NCI-H1417 (cell line): ENCODE results near the gene ZNF22.

ENCODE experiments used
- DNase-seq, 3 experiments: peaks; one replicate each; lab custom pipeline; 2025; lab: John Stamatoyannopoulos, UW

Gene ZNF22

DNA sequence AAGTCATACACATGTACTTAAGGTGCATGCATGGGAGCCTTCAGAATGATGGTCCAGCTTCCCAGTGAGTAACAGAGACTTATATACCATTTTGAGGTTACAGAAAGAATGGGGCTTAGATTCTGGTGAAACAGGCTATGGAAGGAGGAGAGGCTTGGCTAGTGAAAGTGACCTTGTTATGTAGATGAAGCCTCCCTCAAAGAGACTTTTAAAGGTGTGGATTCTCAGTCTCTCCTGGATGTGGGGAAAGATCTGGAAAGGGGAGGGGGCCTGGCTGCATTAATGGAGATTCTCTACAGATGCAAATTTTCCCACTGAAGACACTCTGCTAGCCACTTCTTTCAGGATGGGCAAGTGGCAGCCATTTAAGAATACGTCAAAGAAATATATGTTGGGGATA, 35.6 kb upstream of the ZNF22 start:
- no peak for DNase-seq

DNA sequence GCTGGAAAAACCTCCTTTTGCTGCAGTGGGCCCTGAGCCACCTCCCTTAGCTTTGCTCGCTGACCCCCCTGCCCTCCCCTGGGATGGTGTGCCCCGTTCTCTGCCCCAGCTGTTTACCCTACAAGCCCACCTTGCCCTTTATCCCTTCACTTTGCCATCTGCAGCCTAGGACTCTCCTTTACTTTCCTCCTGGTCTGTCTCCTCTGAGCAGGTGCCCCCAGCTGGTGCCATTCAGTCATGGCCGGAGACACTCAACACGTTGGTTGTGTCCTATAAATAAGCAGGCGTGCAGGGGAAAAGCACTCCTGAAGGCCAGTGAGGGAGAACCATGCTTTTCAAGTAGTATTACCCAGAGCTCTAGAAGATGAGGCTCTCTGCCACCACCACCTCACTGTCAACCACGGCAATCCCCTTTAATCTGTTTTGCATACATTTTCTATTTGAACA, 35.0 kb upstream of the ZNF22 start:
- peak in 1 of 3 experiments; percentile 66 for DNase-seq

DNA sequence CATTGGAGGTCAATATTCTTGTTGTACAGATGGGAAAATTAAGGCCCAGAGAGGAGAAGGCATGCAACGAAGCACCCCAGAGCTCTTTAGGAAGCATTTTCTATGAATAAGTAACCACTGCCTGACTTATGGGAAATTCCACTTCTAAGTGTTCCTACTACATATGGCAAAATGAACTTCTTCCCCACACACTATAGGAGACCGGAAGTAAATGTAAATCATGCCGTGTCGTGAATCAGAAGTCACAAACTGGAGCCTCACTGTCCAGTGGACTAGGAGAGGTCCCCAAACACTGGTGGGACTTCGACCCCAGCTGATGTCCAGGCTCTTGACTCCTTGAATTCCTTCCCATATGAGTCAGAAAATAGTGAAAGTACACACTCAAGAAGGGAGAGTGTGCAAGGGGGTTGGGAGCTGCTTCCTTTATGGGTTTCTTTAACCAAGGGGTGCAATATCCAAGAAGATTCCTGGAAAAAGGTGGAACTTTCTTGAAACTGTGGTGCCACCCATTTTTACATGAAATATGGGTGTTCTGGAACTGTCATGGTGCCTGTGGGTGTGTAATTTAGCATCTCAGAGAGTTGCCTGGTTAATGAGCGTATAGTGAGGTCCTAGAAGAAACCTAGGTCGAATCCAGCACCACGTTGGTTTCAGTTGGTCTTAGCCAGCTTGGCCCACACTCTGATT, 34.5 kb upstream of the ZNF22 start:
- DNase-seq: no peak

DNA sequence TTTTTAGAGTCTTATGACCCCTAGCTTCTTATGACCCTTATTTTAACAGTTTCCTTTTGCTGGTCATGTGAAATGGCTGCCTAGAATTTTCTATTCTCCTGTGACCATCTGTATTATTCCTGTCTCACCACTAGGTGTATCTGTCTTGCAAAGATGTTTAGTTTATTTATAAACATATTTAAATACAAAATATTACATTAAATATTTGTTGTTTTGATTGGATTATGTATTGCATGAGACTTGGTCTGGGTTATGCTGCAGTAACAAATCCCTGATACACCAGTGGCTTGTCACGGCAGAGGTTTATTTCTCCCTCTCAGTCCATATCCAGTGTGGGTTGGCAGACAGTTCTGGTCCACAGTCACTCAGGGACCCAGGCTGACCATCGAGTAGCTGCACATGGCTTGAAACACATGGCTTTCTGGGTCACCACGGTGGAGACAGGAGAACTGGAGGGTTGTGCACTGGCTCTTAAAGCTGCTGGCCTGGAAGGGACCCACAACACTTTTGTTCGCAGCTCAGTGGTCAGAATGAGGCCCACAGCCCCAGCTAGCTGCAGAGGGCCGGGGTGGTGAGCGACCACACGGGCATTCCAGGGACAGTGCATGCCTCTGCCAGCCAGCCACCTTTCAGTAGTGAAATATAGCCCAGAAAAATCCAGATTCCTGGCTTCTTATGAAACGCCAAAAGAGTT, 33.8 kb upstream of the ZNF22 start:
- no peak for DNase-seq

DNA sequence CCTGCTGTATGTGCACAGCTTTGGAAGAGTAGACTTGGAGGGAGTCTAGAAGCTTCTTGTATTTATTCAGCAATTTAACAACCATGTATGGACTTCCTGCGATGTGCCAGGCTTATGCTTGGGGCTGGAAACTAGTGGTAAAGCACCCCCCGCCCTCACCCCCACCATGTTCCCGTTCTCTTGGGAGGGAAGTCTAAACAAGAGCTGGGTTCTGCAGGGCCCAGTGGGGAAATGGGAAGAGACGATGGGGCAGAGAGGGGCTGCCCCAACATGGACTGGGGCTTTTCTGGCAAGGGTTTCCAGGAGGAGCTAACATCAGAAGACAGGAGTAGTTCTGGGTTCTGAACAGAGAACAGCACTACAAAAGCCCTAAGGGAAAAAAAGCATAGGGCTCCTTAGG, 33.1 kb upstream of the ZNF22 start:
- no peak for DNase-seq

DNA sequence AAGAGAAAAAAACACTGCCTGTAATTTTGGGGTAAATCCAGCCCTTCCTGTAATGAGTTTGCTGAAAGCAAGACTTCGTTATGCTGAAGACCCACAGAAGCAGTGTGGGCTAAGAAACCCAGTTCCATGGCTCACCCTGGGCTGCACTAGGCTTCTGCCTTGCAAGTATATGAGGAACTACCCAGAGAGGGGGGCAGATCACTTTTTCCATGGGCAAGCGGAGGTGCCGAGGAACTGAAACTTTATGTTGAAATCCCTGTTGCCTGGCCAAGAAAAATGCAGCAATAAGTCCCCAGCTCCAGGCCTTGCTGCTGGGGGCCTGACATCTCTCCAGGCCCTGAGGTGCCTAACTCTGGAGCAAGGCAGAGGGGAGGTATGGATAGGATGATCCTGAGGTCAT, 32.6 kb upstream of the ZNF22 start:
- no peak for DNase-seq

DNA sequence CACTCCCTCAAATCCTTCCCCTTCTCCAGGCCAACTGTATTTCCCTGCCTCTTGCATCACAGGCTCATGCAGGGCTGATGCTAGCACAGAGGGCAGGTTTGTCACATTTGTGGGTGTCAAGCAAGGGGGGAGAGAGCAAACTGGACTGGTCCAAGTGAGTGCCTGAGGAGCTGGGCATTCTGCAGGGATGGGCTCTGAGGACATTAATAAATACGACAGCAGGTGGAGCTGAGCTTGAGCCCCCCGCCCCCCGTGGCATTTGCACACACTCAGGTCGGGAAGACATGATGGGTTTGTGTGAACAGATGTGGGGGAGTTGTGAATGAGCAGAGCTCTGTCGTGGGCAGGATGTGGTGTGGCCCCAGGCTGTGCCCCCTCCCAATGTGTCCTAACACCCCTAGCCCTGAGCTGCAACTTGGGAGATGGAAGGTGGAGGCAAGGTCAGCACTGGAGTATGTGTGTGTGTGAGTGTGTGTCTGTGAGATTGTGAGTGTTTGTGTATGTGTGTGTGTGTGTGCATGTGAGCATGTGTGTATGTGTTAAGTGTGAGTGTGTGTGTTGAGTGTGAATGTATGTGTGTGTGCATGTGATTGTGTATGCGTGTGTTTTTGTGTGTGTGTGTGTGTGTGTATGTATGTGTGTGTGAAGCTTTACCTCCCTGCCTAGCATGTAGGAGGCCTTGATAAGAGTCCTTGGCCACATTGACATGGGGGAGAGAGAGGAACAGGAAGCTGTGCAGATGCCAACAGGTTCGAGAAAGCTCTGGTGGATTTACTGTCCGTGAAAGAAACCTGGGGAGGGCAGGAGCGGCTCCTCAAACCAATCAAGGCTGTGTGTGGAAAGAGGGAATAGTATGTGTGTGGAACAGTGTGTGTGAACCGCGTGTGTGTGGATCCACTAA, 32.0 kb upstream of the ZNF22 start:
- DNase-seq: no peak

DNA sequence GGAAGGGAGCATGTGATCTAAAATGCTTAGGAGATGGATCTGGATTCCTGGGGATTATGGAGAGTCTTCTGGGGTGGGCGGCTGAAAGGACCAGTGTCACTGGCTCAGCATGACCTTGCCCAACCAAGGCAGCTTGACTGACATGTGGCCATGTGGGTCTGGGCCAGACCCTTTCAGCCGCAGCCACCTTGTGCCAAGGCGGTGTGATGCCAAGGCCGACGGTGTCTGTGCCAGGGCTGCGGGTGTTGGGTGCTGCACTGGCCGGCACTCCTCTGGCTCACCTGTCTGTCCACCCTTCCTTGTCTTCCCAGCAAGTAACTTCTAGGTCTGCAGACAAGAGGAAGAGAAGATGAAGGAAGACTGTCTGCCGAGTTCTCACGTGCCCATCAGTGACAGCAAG, 30.9 kb upstream of the ZNF22 start:
- no peak for DNase-seq

DNA sequence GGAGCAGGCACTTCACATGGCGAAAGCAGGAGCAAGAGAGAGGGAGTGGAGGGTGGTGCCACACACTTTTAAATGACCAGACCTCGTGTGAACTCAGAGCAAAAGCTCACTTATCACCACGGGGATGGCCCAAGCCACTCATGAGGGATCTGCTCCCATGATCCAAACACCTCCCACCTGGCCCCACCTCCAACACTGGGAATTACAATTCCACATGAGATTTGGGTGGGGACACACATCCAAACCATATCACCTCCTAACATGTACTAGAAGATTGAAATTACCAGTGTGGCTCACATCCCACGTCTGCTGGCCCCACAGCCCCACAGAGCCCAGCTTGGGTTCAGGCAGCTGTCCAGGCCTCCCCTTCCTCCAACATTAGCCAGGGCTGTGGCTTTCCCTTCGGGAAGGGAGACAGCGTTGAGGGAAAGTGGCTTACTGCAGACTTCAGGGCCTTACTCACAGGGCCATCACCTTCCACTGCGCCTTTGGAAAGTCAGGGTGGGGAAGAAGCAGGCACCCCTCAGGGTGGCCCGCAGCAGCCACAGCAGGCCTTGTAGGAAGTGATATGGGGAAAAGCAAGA, 29.8 kb upstream of the ZNF22 start:
- no peak for DNase-seq

DNA sequence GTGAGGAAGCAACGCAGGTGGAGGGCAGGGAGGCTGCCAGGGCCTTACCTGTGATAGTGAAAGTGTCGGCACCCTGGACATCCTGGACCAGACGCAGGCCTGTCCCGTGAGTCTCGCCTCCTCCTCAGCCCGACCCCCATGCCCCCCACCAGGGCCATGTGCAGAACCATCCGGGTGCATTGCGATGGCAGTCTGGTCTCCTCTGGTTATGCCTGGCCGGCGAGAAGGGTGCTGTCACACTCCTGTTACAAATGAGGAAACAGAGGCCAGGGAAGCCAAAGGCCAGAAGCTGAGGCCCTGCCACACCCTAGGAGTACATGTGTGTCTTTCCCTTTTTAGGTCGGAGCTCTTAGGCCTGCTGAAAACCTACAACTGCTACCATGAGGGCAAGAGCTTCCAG, 29.3 kb upstream of the ZNF22 start:
- DNase-seq: no peak

DNA sequence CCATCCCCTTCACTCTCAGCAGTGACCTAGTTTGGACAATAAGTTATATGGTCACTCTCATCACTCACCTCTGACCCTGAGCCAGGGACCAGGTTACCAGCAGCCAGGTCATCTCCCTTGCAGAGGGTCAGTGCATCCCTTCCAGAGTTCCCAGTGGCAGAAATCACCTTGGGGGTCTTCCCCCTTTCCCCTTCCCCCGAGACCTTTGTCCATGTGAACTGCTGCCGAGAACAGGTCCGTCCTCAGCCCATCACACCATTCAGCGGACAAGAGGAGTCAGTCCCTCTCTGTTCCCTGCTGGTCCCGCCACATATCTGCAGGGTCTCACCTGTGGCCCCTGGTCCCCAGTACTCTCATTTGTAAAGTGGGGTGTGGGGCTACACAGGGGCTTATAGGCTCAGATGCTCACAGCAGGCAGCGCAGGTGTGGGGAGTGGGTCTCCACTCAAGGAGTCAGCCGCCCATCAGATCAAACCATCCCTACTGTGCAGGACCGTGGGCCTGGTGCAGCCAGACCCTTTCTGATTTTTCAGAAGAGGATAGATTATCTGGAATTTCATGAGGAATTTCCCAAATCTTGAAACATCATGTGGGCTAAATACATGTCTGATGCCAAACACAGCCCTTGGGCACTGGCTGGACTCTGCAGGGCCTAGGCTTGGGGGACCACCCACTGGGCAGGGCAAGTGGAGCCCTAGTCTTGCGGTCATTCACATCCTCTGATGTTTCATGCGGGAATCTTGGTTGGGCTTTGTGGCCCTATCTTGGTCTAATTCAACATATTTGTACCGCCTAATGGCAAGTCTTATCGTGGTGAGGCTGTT, 28.6 kb upstream of the ZNF22 start:
- no peak for DNase-seq

DNA sequence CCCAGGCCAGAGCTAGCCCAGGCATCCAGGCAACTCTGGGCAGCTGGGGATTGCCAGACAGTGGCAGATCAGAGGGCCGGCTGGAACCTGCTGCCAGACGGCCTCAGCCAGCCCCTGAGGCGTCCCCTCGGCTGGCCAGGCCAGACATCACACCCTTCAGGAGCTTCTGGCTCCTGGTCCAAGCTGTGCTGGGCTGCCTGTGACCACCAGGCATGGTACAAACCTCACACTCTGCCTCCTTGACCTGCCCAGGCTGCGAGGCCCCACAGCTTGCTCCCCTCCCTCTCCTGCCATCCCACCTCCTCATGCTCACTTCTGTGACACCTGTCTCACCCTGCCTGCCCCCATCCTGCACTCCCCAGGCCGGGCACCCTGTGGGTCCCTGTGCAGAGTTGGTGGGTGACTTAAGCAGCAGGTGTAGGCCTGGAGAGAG, 27.8 kb upstream of the ZNF22 start:
- DNase-seq: no peak

DNA sequence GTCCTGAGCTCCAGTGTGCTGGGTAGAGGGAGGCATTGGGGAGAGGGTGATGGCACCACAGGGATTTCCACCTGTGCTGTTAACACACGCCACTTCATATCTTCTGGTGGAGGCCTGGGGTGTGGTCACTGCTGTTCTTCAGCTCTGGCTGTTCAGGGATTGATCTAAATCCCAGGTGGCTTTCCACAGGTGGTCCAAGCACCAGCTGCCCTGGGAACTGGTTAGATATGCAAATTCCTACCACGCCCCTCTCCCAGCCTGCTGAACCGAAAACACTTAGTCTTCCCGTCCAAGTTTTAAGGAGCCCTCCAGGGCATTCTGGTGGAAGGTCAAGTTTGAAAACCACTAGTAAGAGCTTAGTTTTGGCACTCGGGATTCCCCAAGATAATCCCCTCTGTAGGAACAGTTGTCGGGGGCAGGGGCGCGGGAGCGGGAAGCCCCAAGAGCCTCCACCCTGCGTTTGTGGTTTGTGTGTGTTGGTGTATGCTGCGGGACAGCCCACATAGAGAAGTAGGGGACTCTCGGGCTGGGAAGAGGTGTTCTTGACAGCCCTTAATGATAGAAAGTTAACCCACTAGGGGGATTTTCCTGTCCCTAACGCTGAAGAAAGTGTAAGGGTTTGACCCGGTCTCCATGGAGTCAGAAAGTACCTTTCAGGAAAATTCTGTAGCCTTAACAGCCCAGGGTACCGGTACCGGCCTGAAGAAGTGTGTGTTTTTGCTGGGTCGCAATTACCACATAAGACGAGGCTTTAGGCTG, 27.2 kb upstream of the ZNF22 start:
- peak in 2 of 3 experiments; percentile 14 to 56 for DNase-seq

DNA sequence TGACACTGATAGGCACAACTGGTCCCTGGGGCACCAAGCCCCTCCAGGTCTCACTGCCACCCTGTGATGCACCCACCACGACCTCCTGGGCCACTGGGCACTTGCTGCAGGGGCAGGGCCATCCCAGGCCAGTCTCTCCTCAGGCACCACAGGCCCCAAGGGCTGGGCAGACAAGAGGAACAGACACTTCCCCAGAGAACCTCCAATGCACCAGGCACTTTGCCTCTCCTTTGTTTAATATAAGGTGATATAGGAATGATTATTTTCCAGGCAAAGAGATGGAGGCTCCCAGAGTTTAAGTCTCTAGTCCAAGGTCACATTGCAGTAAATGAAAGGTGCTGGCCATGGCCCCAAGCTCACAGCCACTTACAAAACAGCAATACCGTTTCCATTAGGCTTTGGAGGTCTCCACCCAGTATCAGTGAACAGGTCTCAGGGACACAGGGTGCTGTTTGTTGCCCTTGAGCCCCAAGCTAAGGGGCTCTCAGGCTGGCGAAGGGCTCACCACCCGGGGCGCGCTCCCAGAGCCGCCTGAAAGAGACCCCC, 26.6 kb upstream of the ZNF22 start:
- DNase-seq: no peak

DNA sequence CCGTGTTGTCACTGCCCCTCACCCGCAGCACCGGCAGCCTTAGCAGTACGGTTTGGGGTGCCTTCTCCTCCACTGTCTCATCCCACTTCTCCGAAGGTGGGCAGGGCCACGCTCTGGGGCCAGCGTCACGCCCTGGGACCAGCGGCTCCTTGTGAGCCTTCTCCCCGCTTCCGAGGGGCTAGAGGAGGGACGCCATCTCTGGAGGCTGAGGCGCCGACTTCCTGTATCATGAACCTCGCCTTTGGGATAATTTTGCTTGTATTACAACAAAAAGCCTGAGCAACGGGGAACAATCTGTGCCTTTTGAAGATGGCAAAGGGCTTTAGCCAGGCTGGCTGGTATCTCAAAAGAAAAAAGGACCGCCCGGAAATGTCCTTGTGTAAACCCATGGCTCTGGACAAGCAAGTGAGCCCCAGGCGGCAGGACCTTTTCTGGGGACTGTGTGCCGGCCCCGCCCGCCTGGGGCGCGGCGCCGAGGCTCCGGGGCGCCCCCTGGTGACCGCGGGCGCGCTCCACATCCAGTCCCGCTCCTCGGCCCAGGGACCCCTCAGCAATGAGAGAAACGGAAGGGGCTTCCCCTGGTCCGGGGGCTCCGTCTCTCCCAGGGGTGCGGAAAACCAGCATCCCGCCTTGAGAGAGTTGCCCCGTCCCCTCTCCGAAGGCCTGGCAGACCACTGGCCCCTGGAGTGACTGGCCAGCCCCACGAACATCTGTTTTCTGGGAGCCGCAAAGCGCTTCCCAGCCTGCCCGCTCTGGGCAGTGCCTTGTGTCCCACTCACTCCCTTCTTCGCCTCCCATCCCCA, 25.9 kb upstream of the ZNF22 start:
- DNase-seq: peak; percentile 22 to 70 (median 64)

DNA sequence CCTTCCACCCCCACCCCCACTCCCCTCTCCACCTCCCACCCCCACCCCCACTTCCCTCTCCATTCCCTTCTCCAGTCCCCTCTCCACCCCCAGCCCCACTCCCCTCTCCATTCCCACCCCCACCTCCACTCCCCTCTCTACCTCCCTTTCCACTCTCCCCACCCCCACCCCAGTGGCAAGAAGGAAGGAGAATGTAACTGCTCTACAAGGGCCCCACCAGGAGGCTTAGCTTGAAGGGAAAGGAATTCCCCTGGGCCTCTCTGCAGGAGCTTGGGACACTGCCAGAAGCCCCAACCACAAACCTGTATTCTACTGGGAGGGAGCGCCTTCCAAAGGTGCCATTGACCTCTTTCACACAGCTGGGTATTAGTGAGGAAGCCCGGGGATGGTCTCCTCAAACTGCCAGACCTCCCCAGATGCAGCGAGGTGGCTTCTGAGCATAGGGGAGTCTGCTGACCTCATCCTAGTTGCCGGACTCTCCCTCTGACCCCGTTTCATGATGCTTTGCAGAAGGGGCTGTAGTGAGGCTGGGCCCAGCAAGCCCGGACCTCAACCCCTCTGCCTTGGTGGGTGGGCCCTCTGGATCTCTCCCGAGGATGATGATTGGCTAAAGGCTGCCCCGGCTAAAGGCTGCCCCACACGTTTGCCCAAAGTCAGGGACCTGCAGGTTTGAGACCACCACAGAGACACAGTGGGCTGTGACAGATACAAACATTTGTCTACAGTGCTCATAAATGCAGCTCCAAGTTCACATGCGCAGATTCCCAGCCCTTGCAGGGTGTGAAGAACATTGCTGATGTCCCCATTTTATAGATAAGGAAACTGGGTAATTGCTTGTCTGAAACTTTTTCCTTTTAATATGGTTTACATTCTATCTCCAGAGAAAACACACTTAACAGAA, 25.0 kb upstream of the ZNF22 start:
- DNase-seq: peak; percentile 12 to 69 (median 40)

DNA sequence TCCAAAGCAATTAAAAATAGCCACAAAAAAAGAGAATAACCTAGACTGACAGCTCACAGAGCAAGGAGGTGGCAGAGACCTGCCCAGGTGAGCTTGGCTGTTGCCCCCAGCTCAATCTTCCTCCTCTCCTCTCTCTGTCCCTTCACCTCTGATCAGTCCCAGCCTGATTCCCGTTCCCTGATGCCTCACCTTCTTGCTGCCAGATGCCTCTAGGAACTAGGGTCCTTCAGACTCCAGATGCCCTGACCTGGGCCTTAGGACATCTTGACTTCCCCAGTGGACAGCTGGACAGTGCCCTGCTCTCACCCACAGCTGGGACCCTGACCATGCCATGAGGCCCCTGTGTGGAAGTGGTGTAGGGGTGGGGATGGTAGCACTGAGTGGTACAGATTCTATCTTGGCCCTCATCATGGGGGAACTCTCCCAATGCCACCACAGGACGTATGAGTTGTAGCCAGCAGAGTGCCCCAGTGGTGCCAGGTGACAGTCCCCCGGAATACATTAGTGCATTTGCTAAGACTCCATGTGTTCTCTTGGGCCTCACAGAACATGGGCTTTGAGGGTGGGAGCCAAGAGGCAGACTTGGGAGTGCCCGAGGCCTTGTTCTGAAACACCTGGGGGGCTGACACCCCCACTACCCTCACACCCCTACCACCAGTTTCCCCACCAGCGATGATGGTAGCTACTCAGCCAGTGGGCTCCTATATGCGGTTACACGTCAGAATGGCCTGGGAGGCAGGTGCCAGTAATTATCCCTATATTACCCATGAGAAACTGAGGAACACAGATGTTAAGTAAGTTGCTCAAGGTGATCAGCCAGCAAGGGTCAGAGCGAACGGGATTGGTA, 24.1 kb upstream of the ZNF22 start:
- no peak for DNase-seq
